H1 (cell line): ENCODE results near the gene ALDH1B1. TPM values are rescaled to one million over a fixed set of nuclear protein-coding genes. Genes with fewer than 3 reads are reported as not detected.

Source experiments
- CTCF ChIA-PET: fragments of 300-600 bp; sonication (Branson Sonifier 250); formaldehyde crosslinking; loops from one replicate; lab custom pipeline; 2021; ENCODE audit not compliant: partially characterized antibody; lab: Charles Lee
- POLR2A ChIA-PET: fragments of 300-600 bp; sonication (Branson Sonifier 250); formaldehyde crosslinking; loops from one replicate; lab custom pipeline; 2021; ENCODE audit warnings: inconsistent platforms; ENCODE audit not compliant: partially characterized antibody; lab: Charles Lee
- DNase-seq, 2 experiments: peaks; one replicate each; pipeline versions ENCODE4 v3.0.0 to v3.0.0-alpha.2; 2010 to 2022; ENCODE audit warnings: low spot score in 2 of 2, low read depth in 1 of 2, mixed read lengths in 1 of 2
- FAIRE-seq: peaks from 2 replicates; lab custom pipeline; 2011; peaks lifted over from hg19 to GRCh38; lab: Jason Lieb, UNC
- H2AFZ ChIP-seq: 2 replicates; pipeline ENCODE4 v1.8.1; 2012; ENCODE audit warnings: low read length, inconsistent platforms
- H2AK5ac ChIP-seq: 2 replicates; pipeline ENCODE4 v1.6.1; 2013; ENCODE audit warnings: low read depth, low read length
- H2BK120ac ChIP-seq: replicated peaks from 2 replicates; pipeline ENCODE3; 2013; ENCODE audit warnings: low read depth, low read length, inconsistent platforms
- H2BK12ac ChIP-seq: 2 replicates; pipeline ENCODE4 v1.6.1; 2013; ENCODE audit warnings: low read depth, low read length
- H2BK15ac ChIP-seq: 2 replicates; pipeline ENCODE4 v1.6.1; 2013; ENCODE audit warnings: low read length
- H2BK20ac ChIP-seq: 2 replicates; pipeline ENCODE4 v1.6.1; 2013; ENCODE audit warnings: low read length
- H2BK5ac ChIP-seq: 2 replicates; pipeline ENCODE4 v1.6.1; 2013; ENCODE audit warnings: low read depth, low read length
- H3K14ac ChIP-seq: 2 replicates; pipeline ENCODE4 v1.6.1; 2013; ENCODE audit warnings: inconsistent platforms; ENCODE audit not compliant: insufficient read length
- H3K18ac ChIP-seq: 2 replicates; pipeline ENCODE4 v1.6.1; 2013; ENCODE audit warnings: low read length; ENCODE audit errors: extremely low read depth
- H3K23ac ChIP-seq: 2 replicates; pipeline ENCODE4 v1.6.1; 2013; ENCODE audit warnings: inconsistent platforms; ENCODE audit not compliant: insufficient read length
- H3K23me2 ChIP-seq: 2 replicates; pipeline ENCODE4 v1.6.1; 2013; ENCODE audit warnings: low read depth, low read length
- H3K27ac ChIP-seq: 2 replicates; pipeline ENCODE4 v1.6.1; 2011; ENCODE audit warnings: low read depth, low read length, inconsistent platforms
- H3K27me3 ChIP-seq, 4 experiments: replicated peaks in 1 of 4; 1 replicate in 1 of 4; 2 replicates in 3 of 4; pipeline versions ENCODE4 v1.6.1 to v1.8.1; 2011 to 2013; ENCODE audit warnings: low read length in 3 of 4, mild to moderate bottlenecking in 3 of 4, inconsistent platforms in 2 of 4, mixed read lengths in 2 of 4, moderate library complexity in 1 of 4; ENCODE audit not compliant: control insufficient read depth in 3 of 4, insufficient read depth in 3 of 4; ENCODE audit errors: extremely low read depth in 1 of 4
- H3K36me3 ChIP-seq, 4 experiments: 2 replicates each; pipeline versions ENCODE4 v1.6.1 to v1.8.1; 2011 to 2013; ENCODE audit warnings: mild to moderate bottlenecking in 4 of 4, low read length in 3 of 4, moderate library complexity in 2 of 4, control low read depth in 1 of 4, inconsistent platforms in 1 of 4; ENCODE audit not compliant: insufficient read depth in 4 of 4, control insufficient read depth in 2 of 4
- H3K4ac ChIP-seq: replicated peaks from 2 replicates; pipeline ENCODE3; 2013; ENCODE audit warnings: low read length, low read depth, mixed read lengths, inconsistent platforms; ENCODE audit not compliant: insufficient read length
- H3K4me1 ChIP-seq, 4 experiments: replicated peaks in 1 of 4; 1 replicate in 1 of 4; 2 replicates in 3 of 4; pipeline versions ENCODE4 v1.6.1 to v1.8.1; 2011 to 2013; ENCODE audit warnings: low read length in 3 of 4, inconsistent platforms in 2 of 4, mixed read lengths in 1 of 4; ENCODE audit not compliant: insufficient read depth in 4 of 4, control insufficient read depth in 3 of 4
- H3K4me2 ChIP-seq, 2 experiments: 2 replicates each; pipeline versions ENCODE4 v1.6.1 to v1.8.1; 2011 to 2013; ENCODE audit warnings: low read depth in 2 of 2, low read length in 2 of 2, control low read depth in 1 of 2, inconsistent platforms in 1 of 2, mild to moderate bottlenecking in 1 of 2; ENCODE audit not compliant: insufficient read depth in 1 of 2
- H3K4me3 ChIP-seq, 4 experiments: fragments of 200-600, 300-600 bp in 1 of 4; sonication (generic), shearing (Covaris generic), sonication (Bioruptor Twin) in 1 of 4; 2 replicates each; pipeline versions ENCODE4 v1.5.1 to v1.8.1; 2011 to 2016; ENCODE audit warnings: low read length in 4 of 4, low read depth in 3 of 4, control low read depth in 2 of 4, inconsistent platforms in 2 of 4, mild to moderate bottlenecking in 2 of 4, mixed read lengths in 1 of 4, moderate library complexity in 1 of 4; ENCODE audit not compliant: insufficient read depth in 2 of 4; ENCODE audit errors: extremely low read depth in 1 of 4
- H3K56ac ChIP-seq: replicated peaks from 2 replicates; pipeline ENCODE3; 2013; ENCODE audit warnings: low read depth, mild to moderate bottlenecking, mixed read lengths, low read length, inconsistent platforms; ENCODE audit not compliant: insufficient read length
- H3K79me1 ChIP-seq: 2 replicates; pipeline ENCODE4 v1.6.1; 2013; ENCODE audit warnings: low read depth, low read length, control low read depth
- H3K79me2 ChIP-seq, 2 experiments: 2 replicates each; pipeline versions ENCODE4 v1.6.1 to v1.8.1; 2012 to 2013; ENCODE audit warnings: low read length in 2 of 2, mild to moderate bottlenecking in 2 of 2, inconsistent platforms in 1 of 2; ENCODE audit not compliant: insufficient read depth in 2 of 2, control insufficient read depth in 1 of 2
- H3K9ac ChIP-seq, 4 experiments: replicated peaks in 1 of 4; 1 replicate in 1 of 4; 2 replicates in 3 of 4; pipeline versions ENCODE4 v1.6.1 to v1.8.1; 2011 to 2013; ENCODE audit warnings: low read depth in 3 of 4, low read length in 3 of 4, control low read depth in 2 of 4, mild to moderate bottlenecking in 2 of 4, moderate library complexity in 2 of 4, inconsistent platforms in 1 of 4; ENCODE audit errors: extremely low read depth in 1 of 4
- H3K9me3 ChIP-seq, 2 experiments: 2 replicates each; pipeline versions ENCODE4 v1.6.1 to v1.8.1; 2012 to 2013; ENCODE audit warnings: mild to moderate bottlenecking in 2 of 2, moderate library complexity in 2 of 2, control low read depth in 1 of 2, inconsistent platforms in 1 of 2, low read depth in 1 of 2, low read length in 1 of 2, mixed read lengths in 1 of 2; ENCODE audit not compliant: insufficient read depth in 2 of 2
- H4K20me1 ChIP-seq, 2 experiments: replicated peaks in 1 of 2; 2 replicates each; pipeline versions ENCODE3 to v1.8.1; 2011 to 2013; ENCODE audit warnings: inconsistent platforms in 2 of 2, low read length in 2 of 2, mild to moderate bottlenecking in 1 of 2; ENCODE audit not compliant: insufficient read depth in 2 of 2, control insufficient read depth in 1 of 2
- H4K5ac ChIP-seq: 2 replicates; pipeline ENCODE4 v1.6.1; 2013; ENCODE audit warnings: low read length, low read depth, mixed read lengths, inconsistent platforms; ENCODE audit not compliant: insufficient read length
- H4K8ac ChIP-seq: 2 replicates; pipeline ENCODE4 v1.8.0; 2013; ENCODE audit warnings: mild to moderate bottlenecking, moderate library complexity, low read length, inconsistent platforms; ENCODE audit not compliant: insufficient read depth; ENCODE audit errors: extremely low read depth
- H4K91ac ChIP-seq: replicated peaks from 2 replicates; pipeline ENCODE3; 2013; ENCODE audit warnings: low read length, mixed read lengths, inconsistent platforms; ENCODE audit not compliant: insufficient read length
- ATF2 ChIP-seq: IDR thresholded peaks from 2 replicates; pipeline ENCODE4 v1.6.1; 2012; ENCODE audit warnings: low read length, inconsistent platforms
- BCL11A ChIP-seq, 2 experiments: IDR thresholded peaks; one replicate each; pipeline ENCODE4 v1.6.1; 2011; ENCODE audit warnings: low read depth in 2 of 2, low read length in 2 of 2, mild to moderate bottlenecking in 2 of 2
- BRCA1 ChIP-seq: IDR thresholded peaks from 2 replicates; pipeline ENCODE4 v1.6.1; 2012; ENCODE audit warnings: low read depth, low read length, improper control_type of control experiment
- CTCF ChIP-seq, 3 experiments: IDR thresholded peaks; 1 replicate in 2 of 3; 2 replicates in 1 of 3; pipeline versions ENCODE4 v1.5.1 to v1.6.1; 2011; ENCODE audit warnings: low read length in 3 of 3, mild to moderate bottlenecking in 3 of 3, inconsistent platforms in 2 of 3, low read depth in 1 of 3, moderate library complexity in 1 of 3; ENCODE audit not compliant: insufficient read depth in 1 of 3; ENCODE audit errors: control extremely low read depth in 1 of 3
- EP300 ChIP-seq, 2 experiments: IDR thresholded peaks; 1 replicate in 1 of 2; 2 replicates in 1 of 2; pipeline ENCODE4 v1.6.1; 2011 to 2012; ENCODE audit warnings: low read depth in 2 of 2, low read length in 2 of 2, mild to moderate bottlenecking in 2 of 2, borderline replicate concordance in 1 of 2, inconsistent platforms in 1 of 2, moderate library complexity in 1 of 2
- KDM1A ChIP-seq: fragments of 200-600, 300-600 bp; sonication (generic); IDR thresholded peaks from 2 replicates; pipeline ENCODE4 v1.7.1; 2016; ENCODE audit warnings: mild to moderate bottlenecking, low read length, borderline replicate concordance
- PHF8 ChIP-seq: fragments of 200-600 bp; sonication (generic); conservative IDR thresholded peaks from 2 replicates; pipeline ENCODE4 v1.7.1; 2012; ENCODE audit warnings: low read depth, mild to moderate bottlenecking, inconsistent platforms, low read length, moderate library complexity
- POU5F1 ChIP-seq: IDR thresholded peaks from 2 replicates; pipeline ENCODE4 v1.6.1; 2011; ENCODE audit warnings: low read depth, mild to moderate bottlenecking, low read length, moderate library complexity
- RBBP5 ChIP-seq: IDR thresholded peaks from 2 replicates; pipeline ENCODE4 v1.7.1; 2012; ENCODE audit warnings: low read depth, mild to moderate bottlenecking, inconsistent platforms, low read length, moderate library complexity, borderline replicate concordance
- WGBS, 2 experiments: shearing (Covaris generic) in 1 of 2; methylation state at CpG; one replicate each; pipeline versions ENCODE4 v1.1.6 to v1.1.7; 2013 to 2015; ENCODE audit warnings: low lambda C conversion rate in 2 of 2, mixed read lengths in 2 of 2, inconsistent platforms in 1 of 2, low coverage in 1 of 2, missing lambda C conversion rate in 1 of 2; ENCODE audit not compliant: insufficient replicate concordance in 2 of 2, insufficient coverage in 1 of 2, insufficient read length in 1 of 2; ENCODE audit errors: extremely low coverage in 1 of 2, missing lambda C conversion rate in 1 of 2; 5-methylcytosine and 5-hydroxymethylcytosine counted together
- polyA plus RNA-seq, 7 experiments: library from polyadenylated mRNA; depleted of rRNA in 3 of 7; stranded (reverse) in 5 of 7; unstranded in 2 of 7; fragments of >200 nt in 5 of 7; fragments of 200-250 nt in 2 of 7; gene quantifications; 1 replicate in 5 of 7; 2 replicates in 1 of 7; 4 replicates in 1 of 7; pipeline versions ENCODE4 v1.2.1 to v1.2.3, GENCODE V29; 2011 to 2013; ENCODE audit warnings: missing spikeins in 2 of 7, mixed read lengths in 2 of 7
- total RNA-seq: library from RNA; stranded (reverse); fragmentation: NEBNext Ultra II Directional; extraction: Animal tissue kit (Norgen Biotek cat#: 25700); gene quantifications from 2 replicates; pipeline ENCODE4 v1.2.1, GENCODE V29; 2021

The ALDH1B1 gene
- total and polyA plus RNA-seq, 2 of the 8 experiments (the other 6 are each of a cell fraction or from before 2014, with no cell fraction given), result 41.6 to 78.7 TPM

- H4K5ac ChIP-seq, result no peak overlapping the region
- H4K91ac ChIP-seq, result no peak overlapping the region
- H2BK5ac ChIP-seq, result no peak overlapping the region
- ChIA-PET POLR2A (no interaction called here), CTCF (interaction anchor here (0.6 to 1.6 kb wide), 6 partner anchors 18 to 476 kb away, joined by 3 to 7 read pairs (median 4); no protein-coding TSS in a partner anchor)
- H2BK15ac ChIP-seq, result no peak overlapping the region
- no peaks in the 10 kb centered on the region for H3K9me3 ChIP-seq
- H2AFZ ChIP-seq, result no peak overlapping the region
- H3K4me2 ChIP-seq, result no peak overlapping the region
- H3K27me3 ChIP-seq, result peaks cover 0 to 20% (median 7%) of the 10 kb centered on the region in 4 experiments; a peak in 4 of 7 replicates
- H3K79me1 ChIP-seq, result peaks cover 5% of the 10 kb centered on the region
- H3K9ac ChIP-seq, result no peak overlapping the region
- H3K36me3 ChIP-seq, result no peaks in the 10 kb centered on the region
- no peak overlapping the region for H2AK5ac ChIP-seq
- no peak overlapping the region for H3K4me3 ChIP-seq
- no peak overlapping the region for H3K14ac ChIP-seq
- H3K27ac ChIP-seq, result no peak overlapping the region
- H2BK120ac ChIP-seq, result no peak overlapping the region
- H3K79me2 ChIP-seq, result peaks cover 0 to 15% of the 10 kb centered on the region in 2 experiments; a peak in 2 of 4 replicates
- no peak overlapping the region for H2BK20ac ChIP-seq
- H3K18ac ChIP-seq, result no peak overlapping the region
- 75% methylated on average over 4 of the region's 4 CpGs; no CpG with 5 or more reads in 1 of the 2 experiments for WGBS, 2 experiments
- no peaks in the 10 kb centered on the region for H4K20me1 ChIP-seq
- no peak overlapping the region for H4K8ac ChIP-seq
- no peak overlapping the region for H3K23ac ChIP-seq
- H3K23me2 ChIP-seq, result peaks cover 9% of the 10 kb centered on the region; the same call in 1 of the 2 replicates
- H2BK12ac ChIP-seq, result no peak overlapping the region
- DNase-seq, result no peak
- H3K56ac ChIP-seq, result no peak overlapping the region
- peaks cover 0 to 6% (median 4%) of the 10 kb centered on the region in 4 experiments; a peak in 3 of 7 replicates for H3K4me1 ChIP-seq
- no peak for FAIRE-seq
- H3K4ac ChIP-seq, result no peak overlapping the region
- TF ChIP-seq ATF2, result no peak
- no peak for TF ChIP-seq CTCF (IDR thresholded peaks at IDR 0.05; ENCODE audit: control extremely low read depth in 1 of 3, insufficient read depth in 1 of 3, low read depth in 1 of 3, low read length in 3 of 3)
- TF ChIP-seq BCL11A (IDR thresholded peaks at IDR 0.05; ENCODE audit: low read depth in 2 of 2, low read length in 2 of 2), result no peak
- TF ChIP-seq BRCA1, result no peak
- no peak for TF ChIP-seq RBBP5
- no peak for TF ChIP-seq KDM1A
- TF ChIP-seq EP300 (IDR thresholded peaks at IDR 0.05; ENCODE audit: borderline replicate concordance in 1 of 2, low read depth in 2 of 2, low read length in 2 of 2), result no peak
- no peak for TF ChIP-seq POU5F1
- TF ChIP-seq PHF8, result no peak
These were observed 3.2 kb upstream of the ALDH1B1 start for GRCh38 chr9:38389313-38389712.
